WTC11 (cell line): ENCODE data around the gene CRABP2. TPM values are rescaled to one million over a fixed set of nuclear protein-coding genes. Genes with fewer than 3 reads are reported as not detected.

ENCODE experiments used
- CBFB ChIP-seq: sonication (generic); formaldehyde crosslinking; IDR thresholded peaks from 2 replicates; pipeline ENCODE4 v1.8.1; 2022; ENCODE audit warnings: mild to moderate bottlenecking, low read depth, missing genetic modification reagents
- CREB1 ChIP-seq: sonication (generic); formaldehyde crosslinking; IDR thresholded peaks from 2 replicates; pipeline ENCODE4 v1.8.0; 2023; ENCODE audit warnings: mild to moderate bottlenecking, missing genetic modification reagents
- CREM ChIP-seq: sonication (generic); formaldehyde crosslinking; IDR thresholded peaks from 2 replicates; pipeline ENCODE4 v1.8.1; 2022; ENCODE audit warnings: mild to moderate bottlenecking, missing genetic modification reagents, moderate library complexity
- ETV6 ChIP-seq: sonication (generic); formaldehyde crosslinking; IDR thresholded peaks from 2 replicates; pipeline ENCODE4 v1.8.1; 2022; ENCODE audit warnings: mild to moderate bottlenecking, missing genetic modification reagents
- FOXK1 ChIP-seq: sonication (generic); formaldehyde crosslinking; IDR thresholded peaks from 2 replicates; pipeline ENCODE4 v1.8.0; 2022; ENCODE audit warnings: mild to moderate bottlenecking, moderate library complexity, missing genetic modification reagents
- HMGA2 ChIP-seq: fragments of 250-450 bp; sonication (Bioruptor Pico); IDR thresholded peaks from 2 replicates; pipeline ENCODE4 v1.4.0; 2021; ENCODE audit warnings: mild to moderate bottlenecking, moderate library complexity
- MYBL2 ChIP-seq: sonication (generic); formaldehyde crosslinking; IDR thresholded peaks from 2 replicates; pipeline ENCODE4 v1.8.1; 2023; ENCODE audit warnings: mild to moderate bottlenecking, moderate library complexity, missing genetic modification reagents
- NFE2L1 ChIP-seq: sonication (generic); formaldehyde crosslinking; IDR thresholded peaks from 2 replicates; pipeline ENCODE4 v1.8.1; 2023; ENCODE audit warnings: missing genetic modification reagents
- RORB ChIP-seq: fragments of 250-450 bp; sonication (Bioruptor Pico); IDR thresholded peaks from 2 replicates; pipeline ENCODE4 v1.9.0; 2021; ENCODE audit warnings: mild to moderate bottlenecking
- SMAD3 ChIP-seq: sonication (generic); formaldehyde crosslinking; IDR thresholded peaks from 2 replicates; pipeline ENCODE4 v1.8.0; 2022; ENCODE audit warnings: missing genetic modification reagents, mild to moderate bottlenecking, borderline replicate concordance
- SOX15 ChIP-seq: fragments of 250-450 bp; sonication (Bioruptor Pico); IDR thresholded peaks from 2 replicates; pipeline ENCODE4 v1.9.0; 2021; ENCODE audit warnings: mild to moderate bottlenecking
- TEAD1 ChIP-seq: sonication (generic); formaldehyde crosslinking; IDR thresholded peaks from 2 replicates; pipeline ENCODE4 v1.8.0; 2022; ENCODE audit warnings: mild to moderate bottlenecking, missing genetic modification reagents
- ZBTB21 ChIP-seq: sonication (generic); formaldehyde crosslinking; IDR thresholded peaks from 2 replicates; pipeline ENCODE4 v1.8.1; 2023; ENCODE audit warnings: mild to moderate bottlenecking, missing genetic modification reagents, borderline replicate concordance
- ZNF232 ChIP-seq: sonication (generic); formaldehyde crosslinking; IDR thresholded peaks from 2 replicates; pipeline ENCODE4 v1.8.0; 2022; ENCODE audit warnings: mild to moderate bottlenecking, missing genetic modification reagents
- ZNF396 ChIP-seq: fragments of 250-450 bp; sonication (Bioruptor Pico); IDR thresholded peaks from 2 replicates; pipeline ENCODE4 v1.8.0; 2021; ENCODE audit warnings: mild to moderate bottlenecking, moderate library complexity, borderline replicate concordance
- ZNF416 ChIP-seq: fragments of 250-450 bp; sonication (Bioruptor Pico); IDR thresholded peaks from 2 replicates; pipeline ENCODE4 v1.9.0; 2021; ENCODE audit warnings: mild to moderate bottlenecking, inconsistent platforms
- total RNA-seq: library from RNA; stranded (reverse); gene quantifications from 3 replicates; pipeline ENCODE4 v1.2.3, GENCODE V29; 2021
- TF ChIP-seq, protein P1 (sequence below): sonication (generic); formaldehyde crosslinking; IDR thresholded peaks from 2 replicates; pipeline ENCODE4 v1.8.0; 2023; ENCODE audit warnings: missing genetic modification reagents, mild to moderate bottlenecking, borderline replicate concordance
- TF ChIP-seq, protein P2 (sequence below): fragments of 250-450 bp; sonication (Bioruptor Pico); IDR thresholded peaks from 2 replicates; pipeline ENCODE4 v1.9.0; 2021; ENCODE audit warnings: moderate library complexity, mild to moderate bottlenecking, inconsistent platforms, borderline replicate concordance
- TF ChIP-seq, protein P3 (sequence below): sonication (generic); formaldehyde crosslinking; IDR thresholded peaks from 2 replicates; pipeline ENCODE4 v1.8.1; 2023; ENCODE audit warnings: mild to moderate bottlenecking, missing genetic modification reagents, moderate library complexity
- TF ChIP-seq, protein P4 (sequence below): fragments of 250-450 bp; sonication (Bioruptor Pico); IDR thresholded peaks from 2 replicates; pipeline ENCODE4 v1.9.0; 2021; ENCODE audit warnings: mild to moderate bottlenecking
- TF ChIP-seq, protein P5 (sequence below): sonication (generic); formaldehyde crosslinking; IDR thresholded peaks from 2 replicates; pipeline ENCODE4 v1.8.0; 2022; ENCODE audit warnings: missing genetic modification reagents
- TF ChIP-seq, protein P6 (sequence below): fragments of 250-450 bp; sonication (Bioruptor Pico); IDR thresholded peaks from 2 replicates; pipeline ENCODE4 v2.1.2; 2022; ENCODE audit warnings: mild to moderate bottlenecking, moderate library complexity
- TF ChIP-seq, protein P7 (sequence below): fragments of 250-450 bp; sonication (Bioruptor Pico); conservative IDR thresholded peaks from 2 replicates; pipeline ENCODE4 v1.9.0; 2021; ENCODE audit warnings: mild to moderate bottlenecking

CRABP2 gene
- total RNA-seq, 1 experiment from 2014 or later = 135 TPM

DNA sequence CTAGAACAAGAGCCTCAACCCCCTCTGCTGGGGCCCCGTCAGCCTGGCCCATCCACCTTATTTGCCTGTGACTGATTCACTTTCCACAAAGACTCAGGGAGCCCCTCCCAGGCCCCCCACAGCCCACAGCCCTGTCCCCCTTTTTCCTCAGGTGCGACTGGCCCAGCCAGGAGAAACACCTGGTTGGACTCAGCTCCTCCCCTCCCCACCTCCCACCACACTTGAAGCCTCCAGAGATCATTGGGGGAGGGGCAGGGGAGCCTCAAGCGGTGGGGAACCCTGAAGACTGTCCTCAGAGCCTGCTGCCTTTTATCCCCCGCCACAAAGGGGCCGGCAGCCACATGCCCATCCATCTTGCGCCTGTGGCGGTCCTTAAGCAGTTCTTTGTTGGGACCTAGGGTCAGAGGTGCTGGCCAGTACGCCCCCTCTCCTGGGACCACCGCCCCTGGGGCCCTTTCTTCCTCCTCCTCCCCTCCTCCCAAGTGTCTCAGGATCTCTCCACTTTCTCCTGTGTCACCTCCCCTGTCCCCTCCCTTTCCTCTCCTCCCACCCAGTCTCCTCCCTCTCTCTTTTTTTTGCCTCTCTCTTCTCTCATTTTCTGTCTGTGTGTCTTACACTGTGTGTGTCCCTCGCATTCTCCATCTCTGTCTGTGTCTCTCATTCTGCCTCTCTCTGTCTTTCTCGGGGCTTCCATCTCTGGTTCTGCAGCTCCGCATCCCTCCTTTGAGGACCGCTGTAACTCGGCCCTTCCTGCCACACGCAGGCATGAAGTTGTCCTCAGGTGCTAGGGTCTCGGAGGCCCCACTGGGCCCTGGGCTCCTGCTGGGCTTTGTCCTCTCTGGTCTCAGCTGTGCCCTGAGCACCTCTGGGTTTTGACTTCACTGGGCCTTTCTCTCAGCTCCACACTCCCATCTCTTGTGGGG is 12.2 kb downstream of the CRABP2 start (continued):
- TF ChIP-seq, protein P1, sequence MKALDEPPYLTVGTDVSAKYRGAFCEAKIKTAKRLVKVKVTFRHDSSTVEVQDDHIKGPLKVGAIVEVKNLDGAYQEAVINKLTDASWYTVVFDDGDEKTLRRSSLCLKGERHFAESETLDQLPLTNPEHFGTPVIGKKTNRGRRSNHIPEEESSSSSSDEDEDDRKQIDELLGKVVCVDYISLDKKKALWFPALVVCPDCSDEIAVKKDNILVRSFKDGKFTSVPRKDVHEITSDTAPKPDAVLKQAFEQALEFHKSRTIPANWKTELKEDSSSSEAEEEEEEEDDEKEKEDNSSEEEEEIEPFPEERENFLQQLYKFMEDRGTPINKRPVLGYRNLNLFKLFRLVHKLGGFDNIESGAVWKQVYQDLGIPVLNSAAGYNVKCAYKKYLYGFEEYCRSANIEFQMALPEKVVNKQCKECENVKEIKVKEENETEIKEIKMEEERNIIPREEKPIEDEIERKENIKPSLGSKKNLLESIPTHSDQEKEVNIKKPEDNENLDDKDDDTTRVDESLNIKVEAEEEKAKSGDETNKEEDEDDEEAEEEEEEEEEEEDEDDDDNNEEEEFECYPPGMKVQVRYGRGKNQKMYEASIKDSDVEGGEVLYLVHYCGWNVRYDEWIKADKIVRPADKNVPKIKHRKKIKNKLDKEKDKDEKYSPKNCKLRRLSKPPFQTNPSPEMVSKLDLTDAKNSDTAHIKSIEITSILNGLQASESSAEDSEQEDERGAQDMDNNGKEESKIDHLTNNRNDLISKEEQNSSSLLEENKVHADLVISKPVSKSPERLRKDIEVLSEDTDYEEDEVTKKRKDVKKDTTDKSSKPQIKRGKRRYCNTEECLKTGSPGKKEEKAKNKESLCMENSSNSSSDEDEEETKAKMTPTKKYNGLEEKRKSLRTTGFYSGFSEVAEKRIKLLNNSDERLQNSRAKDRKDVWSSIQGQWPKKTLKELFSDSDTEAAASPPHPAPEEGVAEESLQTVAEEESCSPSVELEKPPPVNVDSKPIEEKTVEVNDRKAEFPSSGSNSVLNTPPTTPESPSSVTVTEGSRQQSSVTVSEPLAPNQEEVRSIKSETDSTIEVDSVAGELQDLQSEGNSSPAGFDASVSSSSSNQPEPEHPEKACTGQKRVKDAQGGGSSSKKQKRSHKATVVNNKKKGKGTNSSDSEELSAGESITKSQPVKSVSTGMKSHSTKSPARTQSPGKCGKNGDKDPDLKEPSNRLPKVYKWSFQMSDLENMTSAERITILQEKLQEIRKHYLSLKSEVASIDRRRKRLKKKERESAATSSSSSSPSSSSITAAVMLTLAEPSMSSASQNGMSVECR = no peak
- TF ChIP-seq ETV6 (CRISPR knock-in tag) = peak; percentile 49; the same call in 1 of the 2 replicates
- TF ChIP-seq, protein P2, sequence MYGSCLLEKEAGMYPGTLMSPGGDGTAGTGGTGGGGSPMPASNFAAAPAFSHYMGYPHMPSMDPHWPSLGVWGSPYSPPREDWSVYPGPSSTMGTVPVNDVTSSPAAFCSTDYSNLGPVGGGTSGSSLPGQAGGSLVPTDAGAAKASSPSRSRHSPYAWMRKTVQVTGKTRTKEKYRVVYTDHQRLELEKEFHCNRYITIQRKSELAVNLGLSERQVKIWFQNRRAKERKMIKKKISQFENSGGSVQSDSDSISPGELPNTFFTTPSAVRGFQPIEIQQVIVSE (CRISPR knock-in tag) = no peak
- TF ChIP-seq, protein P3, sequence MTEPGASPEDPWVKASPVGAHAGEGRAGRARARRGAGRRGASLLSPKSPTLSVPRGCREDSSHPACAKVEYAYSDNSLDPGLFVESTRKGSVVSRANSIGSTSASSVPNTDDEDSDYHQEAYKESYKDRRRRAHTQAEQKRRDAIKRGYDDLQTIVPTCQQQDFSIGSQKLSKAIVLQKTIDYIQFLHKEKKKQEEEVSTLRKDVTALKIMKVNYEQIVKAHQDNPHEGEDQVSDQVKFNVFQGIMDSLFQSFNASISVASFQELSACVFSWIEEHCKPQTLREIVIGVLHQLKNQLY (CRISPR knock-in tag) = no peak
- TF ChIP-seq, protein P4, sequence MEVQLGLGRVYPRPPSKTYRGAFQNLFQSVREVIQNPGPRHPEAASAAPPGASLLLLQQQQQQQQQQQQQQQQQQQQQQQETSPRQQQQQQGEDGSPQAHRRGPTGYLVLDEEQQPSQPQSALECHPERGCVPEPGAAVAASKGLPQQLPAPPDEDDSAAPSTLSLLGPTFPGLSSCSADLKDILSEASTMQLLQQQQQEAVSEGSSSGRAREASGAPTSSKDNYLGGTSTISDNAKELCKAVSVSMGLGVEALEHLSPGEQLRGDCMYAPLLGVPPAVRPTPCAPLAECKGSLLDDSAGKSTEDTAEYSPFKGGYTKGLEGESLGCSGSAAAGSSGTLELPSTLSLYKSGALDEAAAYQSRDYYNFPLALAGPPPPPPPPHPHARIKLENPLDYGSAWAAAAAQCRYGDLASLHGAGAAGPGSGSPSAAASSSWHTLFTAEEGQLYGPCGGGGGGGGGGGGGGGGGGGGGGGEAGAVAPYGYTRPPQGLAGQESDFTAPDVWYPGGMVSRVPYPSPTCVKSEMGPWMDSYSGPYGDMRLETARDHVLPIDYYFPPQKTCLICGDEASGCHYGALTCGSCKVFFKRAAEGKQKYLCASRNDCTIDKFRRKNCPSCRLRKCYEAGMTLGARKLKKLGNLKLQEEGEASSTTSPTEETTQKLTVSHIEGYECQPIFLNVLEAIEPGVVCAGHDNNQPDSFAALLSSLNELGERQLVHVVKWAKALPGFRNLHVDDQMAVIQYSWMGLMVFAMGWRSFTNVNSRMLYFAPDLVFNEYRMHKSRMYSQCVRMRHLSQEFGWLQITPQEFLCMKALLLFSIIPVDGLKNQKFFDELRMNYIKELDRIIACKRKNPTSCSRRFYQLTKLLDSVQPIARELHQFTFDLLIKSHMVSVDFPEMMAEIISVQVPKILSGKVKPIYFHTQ (CRISPR knock-in tag) = no peak
- TF ChIP-seq ZNF396 (CRISPR knock-in tag) = no peak
- TF ChIP-seq HMGA2 (CRISPR knock-in tag) = no peak
- no peak for TF ChIP-seq MYBL2 (CRISPR knock-in tag)
- no peak for TF ChIP-seq RORB (CRISPR knock-in tag)
- no peak for TF ChIP-seq NFE2L1 (CRISPR knock-in tag)
- no peak for TF ChIP-seq SMAD3
- no peak for TF ChIP-seq CREB1 (CRISPR knock-in tag)
- TF ChIP-seq ZNF416 = no peak
- TF ChIP-seq CREM = peak; percentile 55; the same call in 1 of the 2 replicates
- TF ChIP-seq ZNF232 (CRISPR knock-in tag) = no peak
- TF ChIP-seq, protein P5, sequence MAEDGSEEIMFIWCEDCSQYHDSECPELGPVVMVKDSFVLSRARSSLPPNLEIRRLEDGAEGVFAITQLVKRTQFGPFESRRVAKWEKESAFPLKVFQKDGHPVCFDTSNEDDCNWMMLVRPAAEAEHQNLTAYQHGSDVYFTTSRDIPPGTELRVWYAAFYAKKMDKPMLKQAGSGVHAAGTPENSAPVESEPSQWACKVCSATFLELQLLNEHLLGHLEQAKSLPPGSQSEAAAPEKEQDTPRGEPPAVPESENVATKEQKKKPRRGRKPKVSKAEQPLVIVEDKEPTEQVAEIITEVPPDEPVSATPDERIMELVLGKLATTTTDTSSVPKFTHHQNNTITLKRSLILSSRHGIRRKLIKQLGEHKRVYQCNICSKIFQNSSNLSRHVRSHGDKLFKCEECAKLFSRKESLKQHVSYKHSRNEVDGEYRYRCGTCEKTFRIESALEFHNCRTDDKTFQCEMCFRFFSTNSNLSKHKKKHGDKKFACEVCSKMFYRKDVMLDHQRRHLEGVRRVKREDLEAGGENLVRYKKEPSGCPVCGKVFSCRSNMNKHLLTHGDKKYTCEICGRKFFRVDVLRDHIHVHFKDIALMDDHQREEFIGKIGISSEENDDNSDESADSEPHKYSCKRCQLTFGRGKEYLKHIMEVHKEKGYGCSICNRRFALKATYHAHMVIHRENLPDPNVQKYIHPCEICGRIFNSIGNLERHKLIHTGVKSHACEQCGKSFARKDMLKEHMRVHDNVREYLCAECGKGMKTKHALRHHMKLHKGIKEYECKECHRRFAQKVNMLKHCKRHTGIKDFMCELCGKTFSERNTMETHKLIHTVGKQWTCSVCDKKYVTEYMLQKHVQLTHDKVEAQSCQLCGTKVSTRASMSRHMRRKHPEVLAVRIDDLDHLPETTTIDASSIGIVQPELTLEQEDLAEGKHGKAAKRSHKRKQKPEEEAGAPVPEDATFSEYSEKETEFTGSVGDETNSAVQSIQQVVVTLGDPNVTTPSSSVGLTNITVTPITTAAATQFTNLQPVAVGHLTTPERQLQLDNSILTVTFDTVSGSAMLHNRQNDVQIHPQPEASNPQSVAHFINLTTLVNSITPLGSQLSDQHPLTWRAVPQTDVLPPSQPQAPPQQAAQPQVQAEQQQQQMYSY = no peak
- no peak for TF ChIP-seq ZBTB21 (CRISPR knock-in tag)
- no peak for TF ChIP-seq SOX15 (CRISPR knock-in tag)
- TF ChIP-seq TEAD1 (CRISPR knock-in tag) = peak; percentile 79; the same call in 1 of the 2 replicates
- TF ChIP-seq CBFB (CRISPR knock-in tag) = no peak
- TF ChIP-seq, protein P6, sequence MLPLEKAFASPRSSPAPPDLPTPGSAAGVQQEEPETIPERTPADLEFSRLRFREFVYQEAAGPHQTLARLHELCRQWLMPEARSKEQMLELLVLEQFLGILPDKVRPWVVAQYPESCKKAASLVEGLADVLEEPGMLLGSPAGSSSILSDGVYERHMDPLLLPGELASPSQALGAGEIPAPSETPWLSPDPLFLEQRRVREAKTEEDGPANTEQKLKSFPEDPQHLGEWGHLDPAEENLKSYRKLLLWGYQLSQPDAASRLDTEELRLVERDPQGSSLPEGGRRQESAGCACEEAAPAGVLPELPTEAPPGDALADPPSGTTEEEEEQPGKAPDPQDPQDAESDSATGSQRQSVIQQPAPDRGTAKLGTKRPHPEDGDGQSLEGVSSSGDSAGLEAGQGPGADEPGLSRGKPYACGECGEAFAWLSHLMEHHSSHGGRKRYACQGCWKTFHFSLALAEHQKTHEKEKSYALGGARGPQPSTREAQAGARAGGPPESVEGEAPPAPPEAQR = no peak
- peak; percentile 61; the same call in 1 of the 2 replicates for TF ChIP-seq FOXK1 (CRISPR knock-in tag)
- TF ChIP-seq, protein P7, sequence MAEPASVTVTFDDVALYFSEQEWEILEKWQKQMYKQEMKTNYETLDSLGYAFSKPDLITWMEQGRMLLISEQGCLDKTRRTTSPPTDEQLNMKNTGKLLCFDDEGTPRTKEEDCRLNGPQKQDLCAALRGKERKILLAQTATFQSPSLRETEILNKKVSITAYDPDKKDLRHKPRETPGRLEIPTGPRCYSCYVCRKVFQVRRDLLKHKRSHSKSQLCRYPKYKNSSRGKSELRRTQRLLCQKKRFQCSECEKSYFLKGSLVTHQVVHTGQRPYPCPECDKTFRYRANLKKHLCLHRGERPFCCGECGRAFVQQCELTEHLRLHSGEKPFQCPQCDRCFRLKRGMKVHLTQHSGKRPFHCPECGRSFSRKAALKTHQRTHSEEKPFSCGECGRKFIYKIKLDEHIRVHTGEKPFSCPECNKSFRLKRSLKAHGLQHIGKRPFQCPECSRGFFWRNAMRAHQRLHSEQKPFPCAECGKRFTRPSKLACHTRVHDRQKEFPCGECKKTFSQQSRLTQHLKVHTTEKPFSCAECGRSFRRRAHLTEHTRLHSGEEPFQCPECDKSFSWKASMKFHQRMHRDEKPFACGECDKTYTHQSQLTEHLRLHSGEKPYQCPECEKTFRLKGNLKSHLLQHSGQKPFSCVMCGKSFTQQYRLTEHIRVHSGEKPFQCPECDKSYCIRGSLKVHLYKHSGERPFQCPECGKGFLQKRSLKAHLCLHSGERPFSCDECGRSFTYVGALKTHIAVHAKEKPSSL (CRISPR knock-in tag) = no peak
